SK-N-SH (cell line): ENCODE data around the gene SERPINA3. TPM values are rescaled to one million over a fixed set of nuclear protein-coding genes. Genes with fewer than 3 reads are reported as not detected.

Experiments used
- CTCF ChIA-PET: fragments of 300-600, 350-600 bp; formaldehyde crosslinking; extraction: SDS; loops from one replicate; lab custom pipeline; 2021; lab: Yijun Ruan, JAX
- POLR2A ChIA-PET: fragments of 350-600 bp; sonication (Branson Sonifier 250); formaldehyde crosslinking; extraction: SDS; loops from one replicate; lab custom pipeline; 2020; ENCODE audit warnings: antibody characterized with exemption, inconsistent platforms; lab: Yijun Ruan, JAX
- DNase-seq: peaks from one replicate; pipeline ENCODE4 v3.0.0; 2012
- H2AFZ ChIP-seq: fragments of 200-600 bp; sonication (generic); 2 replicates; pipeline ENCODE4 v1.8.1; 2016; ENCODE audit warnings: antibody characterized with exemption, mild to moderate bottlenecking, low read depth
- H3F3A ChIP-seq: fragments of 200-600 bp; sonication (generic); replicated peaks from 2 replicates; pipeline ENCODE3; 2016; ENCODE audit warnings: antibody characterized with exemption, mild to moderate bottlenecking; ENCODE audit not compliant: insufficient read depth
- H3K27ac ChIP-seq, 2 experiments: fragments of 200-500 bp in 1 of 2; fragments of 200-600 bp in 1 of 2; sonication (Bioruptor generic) in 1 of 2; sonication (generic), shearing (Covaris generic) in 1 of 2; 2 replicates each; pipeline versions ENCODE4 v1.5.1 to v1.6.1; 2014 to 2016; ENCODE audit warnings: low read depth in 2 of 2, inconsistent platforms in 1 of 2, low read length in 1 of 2, mild to moderate bottlenecking in 1 of 2, mixed read lengths in 1 of 2
- H3K27me3 ChIP-seq: fragments of 200-600 bp; sonication (generic), shearing (Covaris generic); 2 replicates; pipeline ENCODE4 v1.6.1; 2016; ENCODE audit warnings: mixed run types; ENCODE audit not compliant: insufficient read depth
- H3K36me3 ChIP-seq, 2 experiments: fragments of 200-500 bp in 1 of 2; fragments of 200-600 bp in 1 of 2; sonication (Bioruptor generic) in 1 of 2; sonication (generic) in 1 of 2; replicated peaks in 1 of 2; 2 replicates each; pipeline versions ENCODE3 to v1.5.1; 2014 to 2016; ENCODE audit warnings: low read length in 1 of 2, mild to moderate bottlenecking in 1 of 2; ENCODE audit not compliant: insufficient read depth in 2 of 2, control insufficient read depth in 1 of 2
- H3K4me1 ChIP-seq, 2 experiments: fragments of 200-500 bp in 1 of 2; fragments of 200-600 bp in 1 of 2; sonication (Bioruptor generic) in 1 of 2; sonication (generic), shearing (Covaris generic) in 1 of 2; 2 replicates each; pipeline versions ENCODE4 v1.5.1 to v1.6.1; 2014 to 2016; ENCODE audit warnings: low read depth in 1 of 2, low read length in 1 of 2, mixed run types in 1 of 2; ENCODE audit not compliant: insufficient read depth in 2 of 2, control insufficient read depth in 1 of 2
- H3K4me2 ChIP-seq: fragments of 200-600 bp; sonication (generic), shearing (Covaris generic); 2 replicates; pipeline ENCODE4 v1.6.1; 2017; ENCODE audit warnings: mixed run types
- H3K4me3 ChIP-seq, 2 experiments: fragments of 200-500 bp in 1 of 2; fragments of 200-600 bp in 1 of 2; sonication (Bioruptor generic) in 1 of 2; sonication (generic), shearing (Covaris generic) in 1 of 2; 2 replicates each; pipeline versions ENCODE4 v1.5.1 to v1.8.1; 2014 to 2016; ENCODE audit warnings: low read depth in 2 of 2, inconsistent platforms in 1 of 2, low read length in 1 of 2, mild to moderate bottlenecking in 1 of 2, mixed read lengths in 1 of 2, moderate library complexity in 1 of 2
- H3K79me2 ChIP-seq: fragments of 200-600 bp; sonication (generic); 2 replicates; pipeline ENCODE4 v1.8.1; 2017; ENCODE audit warnings: mild to moderate bottlenecking; ENCODE audit not compliant: insufficient read depth
- H3K9ac ChIP-seq: fragments of 200-600 bp; sonication (generic); 2 replicates; pipeline ENCODE4 v1.6.1; 2017; ENCODE audit warnings: mixed run types
- H3K9me2 ChIP-seq: fragments of 200-600 bp; sonication (generic); 2 replicates; pipeline ENCODE4 v1.6.1; 2017; ENCODE audit warnings: mixed run types
- H3K9me3 ChIP-seq: fragments of 200-600 bp; sonication (generic); 2 replicates; pipeline ENCODE4 v1.6.1; 2017; ENCODE audit warnings: mixed run types, mild to moderate bottlenecking, moderate library complexity
- H4K20me1 ChIP-seq: fragments of 200-600 bp; sonication (generic); 2 replicates; pipeline ENCODE4 v1.6.1; 2017; ENCODE audit warnings: mild to moderate bottlenecking, mixed run types; ENCODE audit not compliant: insufficient read depth
- CHD2 ChIP-seq: fragments of 150-350 bp; IDR thresholded peaks from 2 replicates; pipeline ENCODE4 v1.6.1; 2018; ENCODE audit warnings: low read length; ENCODE audit not compliant: partially characterized antibody
- ELF1 ChIP-seq: IDR thresholded peaks from 2 replicates; pipeline ENCODE4 v1.4.0; 2012
- EZH2phosphoT487 ChIP-seq: fragments of 200-600 bp; sonication (generic); IDR thresholded peaks from 2 replicates; pipeline ENCODE4 v1.6.1; 2017; ENCODE audit warnings: low read depth, mixed run types, mild to moderate bottlenecking, antibody characterized with exemption, moderate library complexity, borderline replicate concordance
- FOXM1 ChIP-seq: IDR thresholded peaks from 2 replicates; pipeline ENCODE4 v1.4.0; 2012; ENCODE audit warnings: low read depth, mild to moderate bottlenecking
- JUND ChIP-seq: IDR thresholded peaks from 2 replicates; pipeline ENCODE4 v1.4.0; 2012
- MAX ChIP-seq: IDR thresholded peaks from 2 replicates; pipeline ENCODE4 v1.4.0; 2012; ENCODE audit warnings: low read depth
- MEF2A ChIP-seq: IDR thresholded peaks from 2 replicates; pipeline ENCODE4 v1.4.0; 2012; ENCODE audit warnings: low read depth, borderline replicate concordance
- POLR2AphosphoS5 ChIP-seq: IDR thresholded peaks from 2 replicates; pipeline ENCODE4 v1.6.1; 2012; ENCODE audit warnings: low read depth, low read length
- RAD21 ChIP-seq: IDR thresholded peaks from 2 replicates; pipeline ENCODE4 v1.6.1; 2012; ENCODE audit warnings: mild to moderate bottlenecking, low read length
- RCOR1 ChIP-seq: fragments of 150-350 bp; IDR thresholded peaks from 2 replicates; pipeline ENCODE4 v1.6.1; 2017; ENCODE audit warnings: antibody characterized with exemption, low read length
- REST ChIP-seq: IDR thresholded peaks from 2 replicates; pipeline ENCODE4 v1.6.1; 2012; ENCODE audit warnings: mild to moderate bottlenecking, low read depth, low read length, moderate library complexity
- SIN3A ChIP-seq: IDR thresholded peaks from 2 replicates; pipeline ENCODE4 v1.6.1; 2012; ENCODE audit warnings: low read depth, mild to moderate bottlenecking, low read length, moderate library complexity, borderline replicate concordance
- TEAD4 ChIP-seq: IDR thresholded peaks from 2 replicates; pipeline ENCODE4 v1.4.0; 2012; ENCODE audit warnings: mild to moderate bottlenecking, borderline replicate concordance; ENCODE audit not compliant: insufficient read depth
- WGBS: methylation state at CpG from one replicate; pipeline ENCODE4 v1.1.6; 2017; ENCODE audit warnings: low lambda C conversion rate; 5-methylcytosine and 5-hydroxymethylcytosine counted together
- polyA plus RNA-seq, 3 experiments: library from polyadenylated mRNA; depleted of rRNA; stranded (reverse); fragments of >200 nt; gene quantifications; 2 replicates each; pipeline ENCODE4 v1.2.3, GENCODE V29; 2012
- TF ChIP-seq, protein P1 (sequence below): fragments of 200-600 bp; sonication (generic); IDR thresholded peaks from 2 replicates; pipeline ENCODE4 v1.6.1; 2017; ENCODE audit warnings: antibody characterized with exemption, mild to moderate bottlenecking, moderate library complexity
- TF ChIP-seq, protein P2 (sequence below): IDR thresholded peaks from 2 replicates; pipeline ENCODE4 v1.4.0; 2012; ENCODE audit warnings: low read depth, borderline replicate concordance

The SERPINA3 gene
- polyA plus RNA-seq, 1 of the 3 experiments (the other 2 are of a cell fraction) = 0.25 TPM

- Histone ChIP-seq H4K20me1 (no peaks in the 10 kb centered on the region), H3K9ac (no peak overlapping the region), H3K9me3 (no peaks in the 10 kb centered on the region), H3K4me2 (no peak overlapping the region), H3K4me1 (no peaks in the 10 kb centered on the region), H3K4me3 (no peak overlapping the region), H2AFZ (no peak overlapping the region), H3K27me3 (no peaks in the 10 kb centered on the region), H3K9me2 (no peaks in the 10 kb centered on the region), H3F3A (no peaks in the 10 kb centered on the region), H3K27ac (no peak overlapping the region), H3K36me3 (no peaks in the 10 kb centered on the region), H3K79me2 (no peaks in the 10 kb centered on the region)
- 55% methylated on average over 3 of the region's 4 CpGs for WGBS
- ChIA-PET CTCF (no interaction called here), POLR2A (no interaction called here)
- no peak for DNase-seq
- TF ChIP-seq JUND (no peak), RAD21 (no peak), POLR2AphosphoS5 (no peak), FOXM1 (no peak), TEAD4 (no peak), RCOR1 (no peak), ELF1 (no peak), REST (no peak), SIN3A (no peak), CHD2 (no peak), MAX (no peak), MEF2A (no peak), EZH2phosphoT487 (no peak)
- TF ChIP-seq, protein P1, sequence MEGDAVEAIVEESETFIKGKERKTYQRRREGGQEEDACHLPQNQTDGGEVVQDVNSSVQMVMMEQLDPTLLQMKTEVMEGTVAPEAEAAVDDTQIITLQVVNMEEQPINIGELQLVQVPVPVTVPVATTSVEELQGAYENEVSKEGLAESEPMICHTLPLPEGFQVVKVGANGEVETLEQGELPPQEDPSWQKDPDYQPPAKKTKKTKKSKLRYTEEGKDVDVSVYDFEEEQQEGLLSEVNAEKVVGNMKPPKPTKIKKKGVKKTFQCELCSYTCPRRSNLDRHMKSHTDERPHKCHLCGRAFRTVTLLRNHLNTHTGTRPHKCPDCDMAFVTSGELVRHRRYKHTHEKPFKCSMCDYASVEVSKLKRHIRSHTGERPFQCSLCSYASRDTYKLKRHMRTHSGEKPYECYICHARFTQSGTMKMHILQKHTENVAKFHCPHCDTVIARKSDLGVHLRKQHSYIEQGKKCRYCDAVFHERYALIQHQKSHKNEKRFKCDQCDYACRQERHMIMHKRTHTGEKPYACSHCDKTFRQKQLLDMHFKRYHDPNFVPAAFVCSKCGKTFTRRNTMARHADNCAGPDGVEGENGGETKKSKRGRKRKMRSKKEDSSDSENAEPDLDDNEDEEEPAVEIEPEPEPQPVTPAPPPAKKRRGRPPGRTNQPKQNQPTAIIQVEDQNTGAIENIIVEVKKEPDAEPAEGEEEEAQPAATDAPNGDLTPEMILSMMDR = no peak
- TF ChIP-seq, protein P2, sequence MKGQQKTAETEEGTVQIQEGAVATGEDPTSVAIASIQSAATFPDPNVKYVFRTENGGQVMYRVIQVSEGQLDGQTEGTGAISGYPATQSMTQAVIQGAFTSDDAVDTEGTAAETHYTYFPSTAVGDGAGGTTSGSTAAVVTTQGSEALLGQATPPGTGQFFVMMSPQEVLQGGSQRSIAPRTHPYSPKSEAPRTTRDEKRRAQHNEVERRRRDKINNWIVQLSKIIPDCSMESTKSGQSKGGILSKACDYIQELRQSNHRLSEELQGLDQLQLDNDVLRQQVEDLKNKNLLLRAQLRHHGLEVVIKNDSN = no peak
Measured at GRCh38 chr14:94588311-94588710, 23.9 kb upstream of the SERPINA3 start.
